IMR-90 (cell line): Measurements from ENCODE around the gene CDKAL1. TPM values are rescaled to one million over a fixed set of nuclear protein-coding genes. Genes with fewer than 3 reads are reported as not detected.
"Not testable (repeated sequence)": the region's sequence is repeated elsewhere in the genome, so short reads cannot be mapped to it uniquely, and the experiment has no call there.

Experiments used
- ATAC-seq: fragments of 200-7000 bp; cut with Tn5 transposase; 2 replicates; pipeline ENCODE4 v1.9.1; 2020; ENCODE audit warnings: low read depth, mild to moderate bottlenecking, moderate library complexity
- BruUV-seq: library from RNA; stranded (reverse); fragments of 400-500 nt; replicated peaks from 2 replicates; lab custom pipeline; 2021; lab: Mats Ljungman, UMichigan
- CTCF ChIA-PET: fragments of 300-600 bp; formaldehyde crosslinking; extraction: SDS; loops from one replicate; lab custom pipeline; 2021; ENCODE audit warnings: antibody characterized with exemption; lab: Yijun Ruan, JAX
- POLR2A ChIA-PET: fragments of 300-600 bp; sonication (Branson Sonifier 250); formaldehyde crosslinking; loops from one replicate; lab custom pipeline; 2022; ENCODE audit warnings: antibody characterized with exemption; ENCODE audit not compliant: unreplicated experiment; lab: Charles Lee
- DNase-seq: peaks from one replicate; pipeline ENCODE4 v3.0.0; 2013
- H2AFZ ChIP-seq: replicated peaks from 2 replicates; pipeline ENCODE3; 2013; ENCODE audit warnings: low read length, mild to moderate bottlenecking; ENCODE audit not compliant: poor library complexity
- H2AK5ac ChIP-seq: 2 replicates; pipeline ENCODE4 v1.6.1; 2013; ENCODE audit warnings: low read depth, low read length, inconsistent platforms
- H2AK9ac ChIP-seq: replicated peaks from 2 replicates; pipeline ENCODE3; 2013; ENCODE audit warnings: mild to moderate bottlenecking, low read depth, low read length, moderate library complexity; ENCODE audit not compliant: poor library complexity
- H2BK120ac ChIP-seq: 2 replicates; pipeline ENCODE4 v1.6.1; 2013; ENCODE audit warnings: low read depth, low read length, inconsistent platforms
- H2BK15ac ChIP-seq: 3 replicates; pipeline ENCODE4 v1.6.1; 2013; ENCODE audit warnings: low read depth, low read length, inconsistent platforms
- H2BK20ac ChIP-seq: 2 replicates; pipeline ENCODE4 v1.6.1; 2013; ENCODE audit warnings: low read depth, mild to moderate bottlenecking, inconsistent platforms, low read length, moderate library complexity
- H2BK5ac ChIP-seq: 2 replicates; pipeline ENCODE4 v1.6.1; 2013; ENCODE audit warnings: mild to moderate bottlenecking, low read depth, low read length, inconsistent platforms; ENCODE audit not compliant: poor library complexity, severe bottlenecking
- H3K14ac ChIP-seq: replicated peaks from 2 replicates; pipeline ENCODE4 v1.6.1; 2013; ENCODE audit warnings: low read depth, low read length, inconsistent platforms
- H3K18ac ChIP-seq: 2 replicates; pipeline ENCODE4 v1.6.1; 2013; ENCODE audit warnings: low read depth, low read length, control low read depth
- H3K23ac ChIP-seq: 2 replicates; pipeline ENCODE4 v1.6.1; 2013; ENCODE audit warnings: low read depth, low read length, inconsistent platforms
- H3K27ac ChIP-seq: 2 replicates; pipeline ENCODE4 v1.5.1; 2013; ENCODE audit warnings: mild to moderate bottlenecking, control low read depth, low read length; ENCODE audit not compliant: insufficient read depth
- H3K27me3 ChIP-seq: 2 replicates; pipeline ENCODE4 v1.6.1; 2013; ENCODE audit warnings: low read length; ENCODE audit not compliant: control insufficient read depth, insufficient read depth
- H3K36me3 ChIP-seq: 2 replicates; pipeline ENCODE4 v1.6.1; 2013; ENCODE audit warnings: low read length, mixed read lengths; ENCODE audit not compliant: control insufficient read depth, insufficient read depth
- H3K4ac ChIP-seq: 2 replicates; pipeline ENCODE4 v1.6.1; 2013; ENCODE audit warnings: low read depth, low read length, inconsistent platforms
- H3K4me1 ChIP-seq: 2 replicates; pipeline ENCODE4 v1.6.1; 2013; ENCODE audit warnings: low read length, mixed read lengths; ENCODE audit not compliant: control insufficient read depth, insufficient read depth
- H3K4me2 ChIP-seq: 2 replicates; pipeline ENCODE4 v1.6.1; 2013; ENCODE audit warnings: low read depth, mild to moderate bottlenecking, control low read depth, low read length, moderate library complexity
- H3K4me3 ChIP-seq: 2 replicates; pipeline ENCODE4 v1.5.1; 2013; ENCODE audit warnings: low read depth, mild to moderate bottlenecking, control low read depth, low read length, moderate library complexity; ENCODE audit not compliant: insufficient read depth
- H3K56ac ChIP-seq: 2 replicates; pipeline ENCODE4 v1.6.1; 2013; ENCODE audit warnings: low read length, inconsistent platforms; ENCODE audit not compliant: insufficient read depth; ENCODE audit errors: extremely low read depth
- H3K79me1 ChIP-seq, 2 experiments: 2 replicates each; pipeline ENCODE4 v1.6.1; 2013; ENCODE audit warnings: low read length in 2 of 2, inconsistent platforms in 1 of 2, low read depth in 1 of 2
- H3K9ac ChIP-seq: 2 replicates; pipeline ENCODE4 v1.6.1; 2013; ENCODE audit warnings: low read depth, low read length, control low read depth
- H3K9me1 ChIP-seq: 2 replicates; pipeline ENCODE4 v1.6.1; 2013; ENCODE audit warnings: low read length, inconsistent platforms; ENCODE audit not compliant: insufficient read depth
- H3K9me3 ChIP-seq: 2 replicates; pipeline ENCODE4 v1.6.1; 2013; ENCODE audit warnings: low read length; ENCODE audit not compliant: control insufficient read depth, insufficient read depth
- H4K20me1 ChIP-seq: 2 replicates; pipeline ENCODE4 v1.6.1; 2013; ENCODE audit warnings: low read length, inconsistent platforms; ENCODE audit not compliant: insufficient read depth
- H4K5ac ChIP-seq: 2 replicates; pipeline ENCODE4 v1.6.1; 2013; ENCODE audit warnings: mild to moderate bottlenecking, low read depth, low read length, control low read depth
- H4K8ac ChIP-seq, 2 experiments: 2 replicates each; pipeline ENCODE4 v1.6.1; 2013; ENCODE audit warnings: low read depth in 2 of 2, low read length in 2 of 2, control low read depth in 1 of 2, inconsistent platforms in 1 of 2
- H4K91ac ChIP-seq: 2 replicates; pipeline ENCODE4 v1.6.1; 2013; ENCODE audit warnings: low read depth, low read length, inconsistent platforms; ENCODE audit not compliant: insufficient read depth
- CTCF ChIP-seq: conservative IDR thresholded peaks from 2 replicates; pipeline ENCODE4 v1.5.1; 2012; ENCODE audit warnings: mild to moderate bottlenecking, low read depth, low read length, improper control_type of control experiment
- SMC3 ChIP-seq: fragments of 150-350 bp; IDR thresholded peaks from 2 replicates; pipeline ENCODE4 v1.6.1; 2016; ENCODE audit warnings: low read depth, mild to moderate bottlenecking, antibody characterized with exemption, low read length, moderate library complexity
- WGBS, 2 experiments: methylation state at CpG; one replicate each; pipeline versions ENCODE4 v1.1.5 to v1.1.7; 2013; ENCODE audit warnings: missing lambda C conversion rate in 2 of 2; ENCODE audit not compliant: insufficient read length in 1 of 2; ENCODE audit errors: extremely low coverage in 2 of 2; 5-methylcytosine and 5-hydroxymethylcytosine counted together
- dilution Hi-C: fragments of 300-500 bp; cut with HindIII; formaldehyde crosslinking; loops from one replicate; pipeline ENCODE4 v1.14.3; 2018; ENCODE audit warnings: low sequenced_read_pairs; ENCODE audit not compliant: unreplicated experiment
- in situ Hi-C: fragments of 300-500 bp; cut with MboI; formaldehyde crosslinking; loops from 3 replicates; pipeline ENCODE4 v1.14.3; 2019; ENCODE audit warnings: low sequenced_read_pairs, inconsistent platforms, mixed read lengths
- intact Hi-C: fragments of 100-400 bp; cut with micrococcal nuclease; formaldehyde crosslinking; loops from 2 replicates; pipeline ENCODE4 v1.10.0; 2022
- polyA plus RNA-seq, 3 experiments: library from polyadenylated mRNA; depleted of rRNA; stranded (reverse); fragments of >200 nt; gene quantifications; 2 replicates each; pipeline ENCODE4 v1.2.3, GENCODE V29; 2012; ENCODE audit warnings: low replicate concordance in 1 of 3
- total RNA-seq: library from RNA; depleted of rRNA; stranded (reverse); fragments of >200 nt; gene quantifications from 2 replicates; pipeline ENCODE4 v1.2.3, GENCODE V29; 2012

The CDKAL1 gene
- total and polyA plus RNA-seq, 2 of the 4 experiments (the other 2 are of a cell fraction): 3.7 to 13.1 TPM

DNA sequence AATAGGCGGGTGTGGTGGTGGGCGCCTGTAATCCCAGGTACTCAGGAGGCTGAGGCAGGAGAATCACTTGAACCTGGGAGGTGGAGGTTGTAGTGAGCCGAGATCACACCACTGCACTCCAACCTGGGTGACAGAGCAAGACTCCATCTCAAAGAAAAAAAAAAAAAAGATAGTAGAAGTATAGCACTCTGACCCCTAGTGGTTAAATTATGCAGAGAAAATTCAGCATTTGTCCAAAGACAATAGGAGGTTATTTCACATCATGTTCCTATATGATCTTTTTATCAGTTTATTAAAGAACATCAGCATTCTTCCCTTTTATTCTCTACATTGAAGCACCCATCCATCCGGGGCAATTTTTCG is 5.2 kb upstream of the CDKAL1 start:
- H4K8ac ChIP-seq, H3K4me3 ChIP-seq, dilution Hi-C loops, H3K9ac ChIP-seq, H2BK5ac ChIP-seq, H4K91ac ChIP-seq, H3K36me3 ChIP-seq, H3K4ac ChIP-seq, H4K20me1 ChIP-seq, H3K27ac ChIP-seq, H3K9me3 ChIP-seq, H2AFZ ChIP-seq, H3K27me3 ChIP-seq, H3K56ac ChIP-seq, H2BK120ac ChIP-seq, H3K18ac ChIP-seq, H2BK20ac ChIP-seq, H2BK15ac ChIP-seq, BruUV-seq, H2AK9ac ChIP-seq, H3K4me2 ChIP-seq, H3K23ac ChIP-seq, H3K79me1 ChIP-seq, H4K5ac ChIP-seq, H3K9me1 ChIP-seq, H2AK5ac ChIP-seq, POLR2A ChIA-PET, H3K4me1 ChIP-seq, H3K14ac ChIP-seq: not testable (repeated sequence)
- CTCF ChIA-PET: interaction anchor here (0.7 to 2.2 kb wide), 3 partner anchors 10 to 138 kb away, joined by 3 to 13 read pairs (median 7); no protein-coding TSS in a partner anchor
- intact Hi-C loops (loop anchor here (1.0 kb wide), 1 partner anchor 437 kb away; no protein-coding TSS in a partner anchor), in situ Hi-C loops (loop anchor here (5.0 to 10.0 kb wide), 2 partner anchors 124 to 437 kb away; partner anchors contain the start of gene E2F3)
- peak; percentile 40 for TF ChIP-seq CTCF
- TF ChIP-seq SMC3: peak; percentile 36; the same call in 1 of the 2 replicates
- DNase-seq (peak; percentile 31), ATAC-seq (peak; percentile 50; the same call in 1 of the 2 replicates)
- WGBS, 2 experiments: no CpG with 5 or more reads among the region's 5 CpGs
